ENCODE data around the gene SMR3B. TPM values are rescaled to one million over a fixed set of nuclear protein-coding genes. Genes with fewer than 3 reads are reported as not detected.

Gene SMR3B
- total and polyA plus RNA-seq, 3 donors from 2014 or later: 1.1 to 6.1 (median 4.8) TPM

DNA sequence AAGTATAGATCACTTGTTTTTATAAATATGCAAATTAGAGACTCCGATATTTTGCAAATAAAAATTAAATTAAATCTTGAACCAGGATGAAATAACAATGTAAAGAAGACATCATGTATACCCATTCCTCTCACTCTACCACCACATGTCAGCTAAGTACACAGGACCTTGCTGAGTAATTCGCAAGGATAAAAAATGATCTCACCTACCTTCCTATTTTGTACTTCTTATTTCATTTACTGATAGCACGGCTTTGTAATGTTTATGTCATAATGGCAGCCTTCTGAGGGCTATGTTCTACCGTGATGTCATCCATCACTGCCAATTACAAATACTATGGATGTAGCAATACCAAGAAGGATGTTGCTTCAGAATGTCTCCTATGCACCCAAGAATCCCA lies 10.9 kb upstream of the SMR3B start:
- H3K36me3 ChIP-seq (ENCODE audit: low read depth, missing control alignments): no peaks in the 10 kb centered on the region
- WGBS, 2 donors: 73 to 85% methylated on average over 4 of the region's 4 CpGs
- intact Hi-C loops (cut with DNase I; ENCODE audit: low total_unique reads): no loop called here
- no peaks in the 10 kb centered on the region for H3K9me3 ChIP-seq
- H3K4me1 ChIP-seq: no peaks in the 10 kb centered on the region
- no peaks in the 10 kb centered on the region for H3K27me3 ChIP-seq
- H3K4me3 ChIP-seq: no peak overlapping the region
- no peak for TF ChIP-seq POLR2A (IDR thresholded peaks at IDR 0.05)
- H3K27ac ChIP-seq: no peak overlapping the region
- no peak for DNase-seq

DNA sequence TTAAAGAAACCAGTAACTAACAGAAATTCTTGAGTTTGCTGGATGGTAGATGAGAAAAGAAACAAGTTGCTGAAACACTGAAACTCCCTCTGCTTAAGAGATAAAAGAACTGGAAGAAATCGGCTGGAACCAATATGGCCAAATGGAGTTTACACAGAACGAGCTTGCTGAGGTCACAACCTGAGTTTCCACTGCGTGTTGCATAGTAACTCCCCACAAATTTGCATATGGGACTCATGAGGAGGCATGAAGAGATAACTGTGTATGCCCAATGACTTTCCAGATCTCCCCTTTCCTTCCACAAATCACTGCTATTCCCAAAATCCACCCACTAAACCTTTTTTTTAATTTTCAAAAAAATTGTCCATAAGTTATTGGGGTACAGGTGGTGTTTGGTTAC lies 10.2 kb upstream of the SMR3B start:
- H3K27me3 ChIP-seq: no peaks in the 10 kb centered on the region
- H3K4me1 ChIP-seq: no peaks in the 10 kb centered on the region
- peak overlapping the region in 1 of 2 donors; percentile 5 for H3K4me3 ChIP-seq
- no peaks in the 10 kb centered on the region for H3K36me3 ChIP-seq (ENCODE audit: low read depth, missing control alignments)
- intact Hi-C loops (cut with DNase I; ENCODE audit: low total_unique reads): no loop called here
- no peaks in the 10 kb centered on the region for H3K9me3 ChIP-seq
- 32 to 45% methylated on average over 3 of the region's 3 CpGs for WGBS, 2 donors
- TF ChIP-seq POLR2A (IDR thresholded peaks at IDR 0.05) (no peak), CTCF (IDR thresholded peaks at IDR 0.05) (no peak)
- DNase-seq: no peak
- no peak overlapping the region for H3K27ac ChIP-seq

DNA sequence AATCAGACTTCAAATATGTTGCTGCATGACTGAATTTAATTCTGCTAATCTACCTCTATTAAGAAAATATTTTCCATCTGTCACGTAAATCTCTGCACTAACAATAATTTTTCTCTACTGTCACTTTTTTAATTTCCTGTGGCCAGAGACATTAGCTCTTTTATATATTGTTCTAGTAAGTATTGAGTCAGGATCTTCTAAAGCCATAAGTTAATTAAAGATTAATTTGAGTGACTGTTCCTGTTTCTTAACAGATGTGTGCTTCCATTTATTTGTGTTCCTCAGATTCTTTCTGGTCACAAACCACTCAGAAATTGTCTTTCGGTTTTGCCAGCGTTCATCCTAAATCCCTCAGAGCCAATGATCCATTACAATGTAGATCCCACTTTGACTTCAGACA lies 2.4 kb upstream of the SMR3B start:
- no peaks in the 10 kb centered on the region for H3K4me1 ChIP-seq
- DNase-seq: no peak
- no peaks in the 10 kb centered on the region for H3K27me3 ChIP-seq
- WGBS, 2 donors: 89 to 91% methylated on average over 3 of the region's 3 CpGs
- intact Hi-C loops (cut with DNase I; ENCODE audit: low total_unique reads): no loop called here
- H3K9me3 ChIP-seq: no peaks in the 10 kb centered on the region
- TF ChIP-seq CTCF (IDR thresholded peaks at IDR 0.05) (no peak), POLR2A (IDR thresholded peaks at IDR 0.05) (no peak)
- no peak overlapping the region for H3K27ac ChIP-seq
- H3K4me3 ChIP-seq: no peak overlapping the region
- no peaks in the 10 kb centered on the region for H3K36me3 ChIP-seq (ENCODE audit: low read depth, missing control alignments)

- no peaks in the 10 kb centered on the region for H3K27me3 ChIP-seq
- TF ChIP-seq POLR2A (IDR thresholded peaks at IDR 0.05) (no peak), CTCF (IDR thresholded peaks at IDR 0.05) (no peak)
- H3K9me3 ChIP-seq: no peaks in the 10 kb centered on the region
- no peaks in the 10 kb centered on the region for H3K36me3 ChIP-seq (ENCODE audit: low read depth, missing control alignments)
- intact Hi-C loops (cut with DNase I; ENCODE audit: low total_unique reads): no loop called here
- H3K4me1 ChIP-seq: no peaks in the 10 kb centered on the region
- H3K4me3 ChIP-seq: no peak overlapping the region
- H3K27ac ChIP-seq: no peak overlapping the region
- 53 to 54% methylated on average over 2 of the region's 2 CpGs for WGBS, 2 donors
- DNase-seq: no peak
Measured at GRCh38 chr4:70392057-70392776, 9.3 kb downstream of the SMR3B start.

DNA sequence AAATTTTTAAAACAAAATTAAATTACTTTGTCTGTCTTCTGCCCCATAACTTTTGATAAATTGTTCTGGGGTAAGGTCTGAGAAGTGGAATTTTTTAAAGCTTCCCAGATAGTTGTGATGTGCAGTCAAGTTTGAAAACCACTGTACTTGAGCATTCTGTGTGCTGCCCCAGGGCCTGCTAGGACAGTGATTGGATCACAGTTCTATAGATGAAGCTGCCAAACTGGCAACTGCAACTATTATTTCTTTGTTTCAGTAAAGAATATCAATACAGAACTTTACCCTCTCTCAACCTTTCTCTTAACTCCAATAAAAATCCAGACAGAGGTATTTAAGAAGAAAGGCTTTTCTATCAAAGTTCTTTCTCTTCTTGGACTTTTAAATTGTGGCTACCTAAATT lies 14.6 kb downstream of the SMR3B start, which contains the start of gene OPRPN:
Gene OPRPN, plus strand, starts transcription at position 361 of the 400 bp plus-strand sequence. CDS start 1,346 bp downstream, outside the sequence.
- Histone ChIP-seq H3K27me3 (no peaks in the 10 kb centered on the region), H3K4me1 (no peaks in the 10 kb centered on the region), H3K4me3 (no peak within 1 kb of the TSS), H3K27ac (no peak within 1 kb of the TSS), H3K36me3 (ENCODE audit: low read depth, missing control alignments) (no peaks in the 10 kb centered on the region), H3K9me3 (no peaks in the 10 kb centered on the region)
- TF ChIP-seq POLR2A (IDR thresholded peaks at IDR 0.05): no peak
- no peak for TF ChIP-seq CTCF (IDR thresholded peaks at IDR 0.05)
- no peak for DNase-seq
- intact Hi-C loops (cut with DNase I; ENCODE audit: low total_unique reads): no loop called here
